Lower leg skin (tissue), 3 donors: ENCODE results near the gene MVK.

Experiments
- CTCF ChIP-seq, 3 donors: fragments of 450-650 bp; IDR thresholded peaks; one replicate each; pipeline ENCODE4 v1.5.1; 2016; ENCODE audit warnings: antibody characterized with exemption in 3 of 3, mild to moderate bottlenecking in 3 of 3, moderate library complexity in 2 of 3
- POLR2A ChIP-seq, 2 donors: fragments of 450-650 bp; IDR thresholded peaks; one replicate each; pipeline ENCODE4 v1.6.1; 2016 to 2017; ENCODE audit warnings: antibody characterized with exemption in 2 of 2, mild to moderate bottlenecking in 1 of 2, moderate library complexity in 1 of 2

- no peak for TF ChIP-seq CTCF (IDR thresholded peaks at IDR 0.05)
- TF ChIP-seq POLR2A (IDR thresholded peaks at IDR 0.05), result no peak
These were observed 15.8 kb upstream of the MVK start for GRCh38 chr12:109557805-109558204.
